ENCODE measurements around the gene BMP7.

- TF ChIP-seq POLR2AphosphoS5 (IDR thresholded peaks at IDR 0.05; ENCODE audit: insufficient read depth in 1 of 2, low read depth in 1 of 2): no peak
- TF ChIP-seq CTCF (IDR thresholded peaks at IDR 0.05): no peak
Observed at GRCh38 chr20:57166568-57167291, 99.7 kb downstream of the BMP7 start.
